Measurements from ENCODE around the gene BDKRB2.

GRCh38 chr14:96269359-96269710, 64.7 kb downstream of the BDKRB2 start:
- TF ChIP-seq CTCF (IDR thresholded peaks at IDR 0.05 in 2 of 3, conservative IDR thresholded peaks at IDR 0.05 in 1 of 3; ENCODE audit: borderline replicate concordance in 1 of 3, insufficient read depth in 1 of 3, low read depth in 2 of 3, low read length in 2 of 3) (no peak), YY1 (IDR thresholded peaks at IDR 0.05; ENCODE audit: extremely low read depth, insufficient replicate concordance, low read depth, low read length) (no peak), POLR2A (IDR thresholded peaks at IDR 0.05; ENCODE audit: borderline replicate concordance, extremely low read depth, insufficient read depth, insufficient read length) (no peak), ATF3 (IDR thresholded peaks at IDR 0.05) (no peak), POLR2AphosphoS5 (IDR thresholded peaks at IDR 0.05; ENCODE audit: low read depth, low read length) (no peak), REST (IDR thresholded peaks at IDR 0.05; ENCODE audit: low read depth) (no peak), EZH2phosphoT487 (IDR thresholded peaks at IDR 0.05; ENCODE audit: borderline replicate concordance) (no peak), MAX (IDR thresholded peaks at IDR 0.05) (no peak), SP1 (IDR thresholded peaks at IDR 0.05; ENCODE audit: low read depth) (no peak)

All from HCT116 (cell line).